SIG-M5 treated with dmso at 0.1 percent for 504 hours (cell line): Measurements from ENCODE around the gene TDRD9.
"Not testable (repeated sequence)": the region's sequence is repeated elsewhere in the genome, so short reads cannot be mapped to it uniquely, and the experiment has no call there.

Source experiments
- DNase-seq: peaks from one replicate; lab custom pipeline; 2025; ENCODE audit not compliant: unreplicated experiment; lab: John Stamatoyannopoulos, UW

The TDRD9 gene, protein sequence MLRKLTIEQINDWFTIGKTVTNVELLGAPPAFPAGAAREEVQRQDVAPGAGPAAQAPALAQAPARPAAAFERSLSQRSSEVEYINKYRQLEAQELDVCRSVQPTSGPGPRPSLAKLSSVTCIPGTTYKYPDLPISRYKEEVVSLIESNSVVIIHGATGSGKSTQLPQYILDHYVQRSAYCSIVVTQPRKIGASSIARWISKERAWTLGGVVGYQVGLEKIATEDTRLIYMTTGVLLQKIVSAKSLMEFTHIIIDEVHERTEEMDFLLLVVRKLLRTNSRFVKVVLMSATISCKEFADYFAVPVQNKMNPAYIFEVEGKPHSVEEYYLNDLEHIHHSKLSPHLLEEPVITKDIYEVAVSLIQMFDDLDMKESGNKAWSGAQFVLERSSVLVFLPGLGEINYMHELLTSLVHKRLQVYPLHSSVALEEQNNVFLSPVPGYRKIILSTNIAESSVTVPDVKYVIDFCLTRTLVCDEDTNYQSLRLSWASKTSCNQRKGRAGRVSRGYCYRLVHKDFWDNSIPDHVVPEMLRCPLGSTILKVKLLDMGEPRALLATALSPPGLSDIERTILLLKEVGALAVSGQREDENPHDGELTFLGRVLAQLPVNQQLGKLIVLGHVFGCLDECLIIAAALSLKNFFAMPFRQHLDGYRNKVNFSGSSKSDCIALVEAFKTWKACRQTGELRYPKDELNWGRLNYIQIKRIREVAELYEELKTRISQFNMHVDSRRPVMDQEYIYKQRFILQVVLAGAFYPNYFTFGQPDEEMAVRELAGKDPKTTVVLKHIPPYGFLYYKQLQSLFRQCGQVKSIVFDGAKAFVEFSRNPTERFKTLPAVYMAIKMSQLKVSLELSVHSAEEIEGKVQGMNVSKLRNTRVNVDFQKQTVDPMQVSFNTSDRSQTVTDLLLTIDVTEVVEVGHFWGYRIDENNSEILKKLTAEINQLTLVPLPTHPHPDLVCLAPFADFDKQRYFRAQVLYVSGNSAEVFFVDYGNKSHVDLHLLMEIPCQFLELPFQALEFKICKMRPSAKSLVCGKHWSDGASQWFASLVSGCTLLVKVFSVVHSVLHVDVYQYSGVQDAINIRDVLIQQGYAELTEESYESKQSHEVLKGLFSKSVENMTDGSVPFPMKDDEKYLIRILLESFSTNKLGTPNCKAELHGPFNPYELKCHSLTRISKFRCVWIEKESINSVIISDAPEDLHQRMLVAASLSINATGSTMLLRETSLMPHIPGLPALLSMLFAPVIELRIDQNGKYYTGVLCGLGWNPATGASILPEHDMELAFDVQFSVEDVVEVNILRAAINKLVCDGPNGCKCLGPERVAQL (N-terminal part only)

DNA sequence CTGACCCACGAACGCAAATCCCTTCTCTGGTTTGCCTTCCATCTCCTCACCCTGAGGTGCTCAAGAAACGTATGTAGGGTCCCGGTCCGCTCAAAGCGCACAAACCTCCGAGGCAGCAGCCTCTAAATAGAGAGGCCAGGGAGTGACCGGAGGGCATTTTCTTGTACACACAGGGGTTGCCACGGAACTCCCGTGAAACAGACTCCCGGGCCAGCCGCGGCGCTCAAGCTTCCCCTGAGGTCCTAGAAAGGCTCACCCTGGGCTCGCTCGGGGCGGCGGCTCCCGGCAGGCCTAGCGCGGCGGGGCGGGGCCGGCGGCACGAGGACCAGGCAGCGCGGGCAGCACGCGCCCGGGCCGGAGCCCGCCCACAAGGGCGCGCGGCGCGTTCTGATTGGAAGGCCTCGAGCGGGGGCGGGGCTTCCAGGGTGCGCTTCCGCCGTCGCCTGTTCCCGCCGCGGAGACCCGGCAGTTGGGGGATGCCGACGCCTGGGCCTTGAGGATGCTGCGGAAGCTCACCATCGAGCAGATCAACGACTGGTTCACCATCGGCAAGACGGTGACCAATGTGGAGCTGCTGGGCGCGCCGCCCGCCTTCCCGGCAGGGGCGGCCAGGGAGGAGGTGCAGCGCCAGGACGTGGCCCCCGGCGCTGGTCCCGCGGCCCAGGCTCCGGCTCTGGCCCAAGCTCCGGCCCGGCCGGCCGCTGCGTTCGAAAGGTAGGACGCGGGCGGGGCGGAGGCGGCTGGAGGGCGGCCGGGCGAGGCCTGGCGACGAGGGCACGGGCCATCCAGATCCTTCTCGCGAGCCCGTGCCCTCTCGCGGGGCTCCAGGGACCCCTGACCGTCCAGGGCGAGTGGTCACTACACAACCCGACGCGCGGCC, at the start of gene TDRD9:
TDRD9 (plus strand) TSS at position 446 of the 880 bp plus-strand sequence; CDS start at position 500, 54 bp downstream.
- DNase-seq, result no peak

DNA sequence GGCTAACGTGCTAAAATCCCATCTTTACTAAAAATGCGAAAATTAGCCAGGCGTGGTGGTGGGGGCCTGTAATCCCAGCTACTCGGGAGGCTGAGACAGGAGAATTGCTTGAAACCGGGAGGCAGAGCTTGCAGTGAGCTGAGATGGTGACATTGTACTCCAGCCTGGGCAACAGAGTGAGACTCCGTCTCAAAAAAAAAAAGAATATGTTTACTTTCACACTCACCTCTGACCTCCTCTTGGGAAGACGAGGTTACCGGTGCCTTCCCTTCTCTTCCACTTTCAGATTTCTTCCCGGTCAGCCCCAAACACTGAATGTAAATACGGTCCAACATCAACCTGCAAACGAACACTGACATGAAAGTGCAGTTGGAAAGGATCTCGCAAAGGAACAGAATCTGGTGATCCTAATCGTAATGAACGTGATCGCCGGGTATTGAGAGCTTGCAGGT, 49.1 kb upstream of the TDRD9 start:
- DNase-seq, result no peak

- no peak for DNase-seq
Measured at GRCh38 chr14:103879570-103880347, 48.5 kb upstream of the TDRD9 start.

- DNase-seq, result no peak
Measured at GRCh38 chr14:103880348-103881267, 47.6 kb upstream of the TDRD9 start.

GRCh38 chr14:103881268-103882201, 46.7 kb upstream of the TDRD9 start:
- no peak for DNase-seq

GRCh38 chr14:103882503-103883262, 45.6 kb upstream of the TDRD9 start:
- no peak for DNase-seq

GRCh38 chr14:103883263-103883523, 45.1 kb upstream of the TDRD9 start:
- DNase-seq, result no peak

- no peak for DNase-seq
Measured at GRCh38 chr14:103884854-103885253, 43.4 kb upstream of the TDRD9 start.

DNA sequence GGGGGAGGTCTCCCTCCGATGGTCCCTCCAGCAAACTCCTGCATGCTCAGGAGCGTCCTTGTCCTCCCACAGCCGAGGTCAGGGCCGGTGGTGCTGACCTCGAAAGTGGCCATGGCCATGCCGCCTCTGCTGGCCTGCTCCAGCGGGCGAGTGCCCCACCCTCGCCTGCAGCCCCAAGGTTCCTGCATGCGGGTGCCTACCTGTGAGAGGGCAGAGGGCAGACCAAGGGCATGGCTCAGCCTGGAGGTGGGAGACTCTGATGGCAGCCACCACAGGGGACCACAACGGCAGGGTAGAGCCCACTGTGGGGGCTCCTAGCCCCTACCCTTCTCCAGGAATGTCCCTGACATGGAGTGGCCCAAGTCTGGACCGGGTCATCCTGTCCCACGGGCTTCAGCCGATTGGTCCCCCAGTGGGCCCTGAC, 42.7 kb upstream of the TDRD9 start:
- no peak for DNase-seq

GRCh38 chr14:103886304-103887169, 41.7 kb upstream of the TDRD9 start:
- DNase-seq, result no peak

DNA sequence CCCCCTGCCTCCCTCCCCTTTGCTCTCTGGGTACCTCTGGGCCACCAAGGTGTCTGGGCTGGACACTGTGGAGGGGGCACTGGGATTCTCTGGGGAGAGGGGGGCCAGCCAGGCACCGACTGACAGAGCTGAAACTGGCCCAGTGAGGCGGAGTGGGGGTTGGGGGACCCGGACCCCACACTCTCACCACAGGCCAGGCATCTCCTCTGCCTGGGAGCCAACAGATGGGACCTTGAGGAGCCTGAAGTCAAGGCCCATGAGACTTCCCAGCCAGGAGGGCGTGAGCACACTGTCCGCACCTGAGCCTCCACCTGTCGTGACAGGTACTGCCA, 41.1 kb upstream of the TDRD9 start:
- no peak for DNase-seq

- DNase-seq, result no peak
Measured at GRCh38 chr14:103887557-103888115, 40.6 kb upstream of the TDRD9 start.

DNA sequence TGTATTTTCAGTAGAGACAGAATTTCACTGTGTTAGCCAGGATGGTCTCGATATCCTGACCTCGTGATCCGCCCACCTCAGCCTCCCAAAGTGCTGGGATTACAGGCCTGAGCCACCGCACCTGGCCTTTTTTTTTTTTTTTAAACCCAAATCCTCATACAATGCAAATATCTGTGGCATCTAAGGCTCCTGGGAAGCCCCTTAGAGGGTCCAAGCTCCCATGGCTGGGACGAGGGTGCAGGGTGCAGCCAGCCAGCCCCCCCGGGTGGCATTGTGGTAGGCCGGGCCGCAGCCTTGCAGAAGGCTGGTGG, 39.3 kb upstream of the TDRD9 start:
- DNase-seq, result not testable (repeated sequence)

DNA sequence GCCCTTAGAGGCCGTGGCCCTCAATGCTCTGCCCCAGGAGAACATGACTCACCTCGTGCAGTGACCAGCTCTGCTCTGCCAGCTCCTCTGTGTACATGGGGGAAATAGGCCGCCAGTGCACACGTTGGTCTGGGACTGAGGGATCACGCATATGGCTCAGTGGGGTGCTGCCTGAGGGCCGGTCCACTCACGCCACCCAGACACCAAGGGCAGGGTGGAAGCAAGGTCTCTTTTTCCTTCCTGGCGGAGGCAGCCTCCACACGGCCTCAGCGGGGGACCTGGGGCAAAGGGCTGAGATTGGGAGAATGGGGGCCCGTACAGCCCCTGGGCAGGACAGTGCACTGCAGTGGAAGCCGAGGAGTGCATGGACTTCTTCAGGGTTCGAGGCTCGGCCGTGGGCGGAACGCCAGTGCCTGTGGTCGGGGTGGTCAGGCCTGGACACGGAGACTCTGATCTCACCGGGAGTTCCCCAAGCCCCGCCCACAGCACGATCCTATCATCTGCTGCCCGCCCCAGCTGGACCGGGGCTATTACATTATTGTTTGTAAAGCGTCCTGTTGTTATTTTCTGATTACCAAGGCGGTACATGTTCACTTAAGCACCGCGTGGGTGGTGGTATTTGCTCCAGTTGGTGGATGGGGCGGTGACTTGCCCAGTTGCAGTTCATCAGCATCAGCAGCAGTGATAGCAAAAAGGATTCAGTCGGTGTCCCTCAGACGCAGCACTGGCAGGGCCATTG, 38.8 kb upstream of the TDRD9 start:
- DNase-seq, result no peak

DNA sequence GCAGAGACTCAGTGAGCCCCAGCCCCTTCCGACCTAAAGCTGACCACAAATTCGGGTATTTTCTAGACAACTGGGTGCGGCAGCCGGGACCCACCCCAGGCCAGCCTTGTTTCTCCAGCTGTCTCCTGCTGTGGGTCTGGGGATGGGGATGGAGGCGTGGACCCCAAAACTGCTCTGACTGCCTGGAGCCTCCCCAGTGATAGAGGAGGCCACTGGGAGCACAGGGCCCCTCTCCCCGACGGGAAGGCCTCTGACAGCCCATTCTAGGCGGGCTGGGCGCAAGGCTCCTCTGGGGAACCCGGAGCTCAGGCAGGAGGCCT, 38.2 kb upstream of the TDRD9 start:
- DNase-seq, result no peak
